H1 (cell line): ENCODE measurements around the gene PDS5A. TPM values are rescaled to one million over a fixed set of nuclear protein-coding genes. Genes with fewer than 3 reads are reported as not detected.

Experiments used
- ATF2 ChIP-seq: IDR thresholded peaks from 2 replicates; pipeline ENCODE4 v1.6.1; 2012; ENCODE audit warnings: low read length, inconsistent platforms
- FOSL1 ChIP-seq: IDR thresholded peaks from 2 replicates; pipeline ENCODE4 v1.6.1; 2011; ENCODE audit warnings: mild to moderate bottlenecking, low read depth, low read length, moderate library complexity; ENCODE audit not compliant: insufficient read depth
- KDM4A ChIP-seq: IDR thresholded peaks from one replicate; pipeline ENCODE4 v1.7.1; 2012; ENCODE audit warnings: low read depth, mild to moderate bottlenecking, moderate library complexity, low read length, inconsistent platforms; ENCODE audit not compliant: severe bottlenecking
- RFX5 ChIP-seq: IDR thresholded peaks from 2 replicates; pipeline ENCODE4 v1.6.1; 2011; ENCODE audit warnings: low read depth, low read length, improper control_type of control experiment, borderline replicate concordance
- SP2 ChIP-seq: IDR thresholded peaks from 2 replicates; pipeline ENCODE4 v1.6.1; 2012; ENCODE audit warnings: mild to moderate bottlenecking, low read length, inconsistent platforms
- polyA plus RNA-seq, 7 experiments: library from polyadenylated mRNA; depleted of rRNA in 3 of 7; stranded (reverse) in 5 of 7; unstranded in 2 of 7; fragments of >200 nt in 5 of 7; fragments of 200-250 nt in 2 of 7; gene quantifications; 1 replicate in 5 of 7; 2 replicates in 1 of 7; 4 replicates in 1 of 7; pipeline versions ENCODE4 v1.2.1 to v1.2.3, GENCODE V29; 2011 to 2013; ENCODE audit warnings: missing spikeins in 2 of 7, mixed read lengths in 2 of 7
- total RNA-seq: library from RNA; stranded (reverse); fragmentation: NEBNext Ultra II Directional; extraction: Animal tissue kit (Norgen Biotek cat#: 25700); gene quantifications from 2 replicates; pipeline ENCODE4 v1.2.1, GENCODE V29; 2021

Gene PDS5A
- total and polyA plus RNA-seq, 2 of the 8 experiments (the other 6 are each of a cell fraction or from before 2014, with no cell fraction given): 15.5 to 76.6 TPM

GRCh38 chr4:39818646-39819045, 159.1 kb downstream of the PDS5A start (continued):
- TF ChIP-seq SP2 (no peak), FOSL1 (no peak), RFX5 (no peak), ATF2 (no peak), KDM4A (no peak)
